Stimulated activated CD8-positive, alpha-beta memory T cell treated with anti-CD3 and anti-CD28 coated beads, Interleukin-12 subunit alpha, Interleukin-12 subunit beta, amount 100 ng/mL, for 24 hours (primary cell): ENCODE results near the gene P2RY11.

ENCODE experiments used
- DNase-seq: peaks from one replicate; pipeline ENCODE4 v3.0.0-alpha.2; 2020; ENCODE audit errors: extremely low read depth

P2RY11 gene

DNA sequence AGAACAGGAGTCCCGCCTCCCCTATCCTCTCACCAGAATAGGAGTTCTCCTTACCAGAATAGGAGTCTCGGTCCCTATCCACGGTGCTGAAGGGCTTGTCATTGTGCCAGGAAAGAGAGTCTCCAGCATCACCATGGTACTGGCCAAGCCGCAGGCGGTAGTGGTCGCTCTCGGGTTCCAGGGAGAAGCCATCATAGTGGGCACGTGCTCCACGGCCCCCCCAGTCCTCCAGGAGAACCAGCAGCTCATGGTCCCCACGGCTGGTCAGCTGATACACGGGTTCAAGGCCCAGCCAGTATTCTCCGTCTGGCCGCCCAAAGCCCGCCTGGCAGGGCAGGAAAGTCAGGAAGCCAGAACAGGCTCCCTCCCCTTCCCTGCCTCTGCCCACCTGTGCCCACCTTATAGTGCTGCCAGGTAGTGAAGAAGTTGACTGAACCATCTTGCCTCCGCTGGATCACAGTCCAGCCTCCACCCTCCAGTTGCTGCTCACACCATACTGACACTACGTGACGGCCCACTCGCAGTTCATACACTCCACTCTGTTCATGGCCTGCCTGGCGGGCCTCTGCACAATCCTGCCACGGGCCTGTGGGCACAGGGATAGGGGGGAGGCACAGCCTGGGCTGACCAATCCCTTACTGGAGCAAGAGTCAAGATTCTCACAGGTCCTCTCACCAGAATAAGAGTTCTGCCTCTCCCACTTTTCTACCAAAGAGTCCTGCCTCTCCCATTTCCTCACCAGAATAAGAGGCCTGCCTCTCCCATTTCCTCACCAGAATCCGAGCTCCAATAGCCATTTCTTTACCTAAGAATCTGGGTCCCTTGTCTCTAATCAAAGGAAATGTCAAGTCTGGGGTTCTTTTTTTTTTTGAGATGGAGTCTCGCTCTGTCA, 18.0 kb upstream of the P2RY11 start:
- no peak for DNase-seq

DNA sequence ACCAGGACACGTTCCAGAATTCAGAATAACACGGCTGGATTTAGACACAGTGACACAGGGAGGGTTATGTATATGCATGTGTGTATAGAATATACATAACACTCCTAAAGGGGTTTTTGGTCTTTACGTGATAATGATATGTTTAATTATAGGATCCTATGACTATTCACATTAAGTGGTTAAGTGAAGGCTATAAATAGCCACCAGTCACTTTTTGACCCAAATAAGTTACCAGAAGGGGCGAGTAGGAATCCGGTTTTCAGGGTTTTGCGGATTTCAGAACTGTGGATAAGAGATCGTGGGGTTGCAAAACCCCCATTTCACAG, 15.9 kb upstream of the P2RY11 start:
- no peak for DNase-seq

DNA sequence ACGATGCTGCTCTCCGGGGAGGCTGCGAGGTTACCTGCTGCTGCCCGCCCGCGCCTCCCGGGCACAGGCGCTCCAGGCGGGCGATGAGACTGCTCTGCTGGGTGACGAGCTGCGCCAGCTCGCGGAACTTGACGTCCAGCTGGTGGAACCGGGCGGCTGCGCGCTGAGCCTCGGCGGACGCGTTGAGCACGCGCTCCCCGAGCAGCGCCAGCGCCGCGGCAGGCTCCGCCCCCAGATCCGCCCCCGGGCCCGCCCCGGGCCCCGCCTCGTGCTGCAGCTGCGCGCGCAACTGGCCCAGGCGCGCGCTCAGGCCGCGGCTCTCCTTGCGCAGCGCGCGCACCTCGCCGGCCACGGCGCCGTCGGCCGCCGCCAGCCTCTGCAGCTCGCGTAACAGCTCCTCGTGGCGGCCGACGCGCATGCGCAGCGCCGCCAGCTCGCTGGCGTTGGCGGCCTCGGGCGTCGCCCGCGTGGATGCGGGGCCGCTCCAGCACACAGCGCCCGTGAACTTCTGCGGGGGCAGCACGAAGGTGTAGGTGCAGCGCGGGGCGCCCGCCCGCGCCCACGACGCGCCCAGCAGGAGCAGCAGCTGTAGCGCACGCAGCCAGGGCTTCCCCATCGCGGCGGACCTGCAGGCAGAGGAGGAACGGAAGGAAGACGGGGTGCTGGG, 15.4 kb upstream of the P2RY11 start:
- peak; percentile 69 for DNase-seq

DNA sequence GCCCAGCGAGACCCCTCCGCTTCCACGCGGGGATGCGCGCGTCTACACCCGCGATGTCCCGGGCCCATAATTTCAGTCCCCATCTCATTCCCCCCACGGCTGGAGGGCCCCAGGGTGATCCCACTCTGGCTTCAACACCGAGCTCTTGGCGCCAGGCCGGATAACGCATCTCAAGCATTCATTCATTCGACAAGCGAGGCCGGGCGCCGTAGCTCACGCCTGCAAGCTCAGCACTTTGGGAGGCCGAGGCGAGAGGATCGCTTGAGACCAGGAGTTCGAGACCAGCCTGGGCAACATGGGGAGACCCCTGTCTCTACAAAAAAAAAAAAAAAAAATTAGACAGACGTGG, 14.9 kb upstream of the P2RY11 start:
- DNase-seq = no peak

DNA sequence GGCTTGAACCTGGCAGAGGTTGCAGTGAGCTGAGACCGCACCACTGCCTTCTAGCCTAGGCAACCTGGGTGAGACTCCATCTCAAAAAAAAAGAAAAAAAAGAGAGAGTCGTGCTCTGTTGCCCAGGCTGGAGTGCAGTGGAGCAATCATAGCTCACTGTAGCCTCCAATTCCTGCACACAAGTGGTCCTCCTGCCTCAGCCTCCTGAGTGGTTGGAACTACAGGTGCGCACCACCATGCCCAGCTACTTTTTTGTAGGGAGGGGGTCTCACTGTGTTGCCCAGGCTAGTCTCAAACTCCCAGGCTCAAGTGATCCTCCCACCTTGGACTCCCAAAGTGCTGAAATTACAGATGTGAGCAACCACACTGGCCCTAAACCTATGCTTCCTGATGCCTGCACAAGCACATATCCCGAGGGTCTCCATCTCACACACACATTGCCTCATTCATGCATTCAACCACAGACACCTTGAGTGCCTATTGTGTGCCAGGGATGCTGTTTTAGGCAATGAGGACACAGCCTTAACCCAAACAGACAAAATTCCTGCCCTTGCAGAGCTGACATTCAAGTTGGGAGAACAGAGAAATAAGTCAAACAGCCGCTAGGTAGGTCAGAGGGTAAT, 11.2 kb upstream of the P2RY11 start:
- no peak for DNase-seq

DNA sequence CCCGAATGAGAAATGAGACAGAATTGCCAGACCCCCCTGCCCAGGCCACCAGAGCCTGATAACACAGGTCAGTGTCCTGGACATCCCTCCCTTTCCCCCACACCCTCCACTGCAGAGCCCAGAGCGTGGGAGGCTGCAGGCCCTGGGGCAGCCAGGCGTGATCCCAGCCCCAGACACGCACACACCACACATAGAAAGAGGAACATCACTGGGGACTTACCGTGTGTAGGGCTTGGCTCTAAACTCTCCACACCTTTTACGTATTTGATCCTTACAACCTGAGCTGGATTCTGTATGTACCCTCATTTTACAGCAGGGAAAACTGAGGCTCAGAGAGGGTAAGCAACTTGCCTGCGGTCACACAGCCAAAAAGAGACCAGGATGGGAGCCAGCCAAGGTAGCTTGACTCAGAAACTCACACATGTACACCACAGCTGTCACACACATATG, 8.7 kb upstream of the P2RY11 start:
- DNase-seq = no peak

DNA sequence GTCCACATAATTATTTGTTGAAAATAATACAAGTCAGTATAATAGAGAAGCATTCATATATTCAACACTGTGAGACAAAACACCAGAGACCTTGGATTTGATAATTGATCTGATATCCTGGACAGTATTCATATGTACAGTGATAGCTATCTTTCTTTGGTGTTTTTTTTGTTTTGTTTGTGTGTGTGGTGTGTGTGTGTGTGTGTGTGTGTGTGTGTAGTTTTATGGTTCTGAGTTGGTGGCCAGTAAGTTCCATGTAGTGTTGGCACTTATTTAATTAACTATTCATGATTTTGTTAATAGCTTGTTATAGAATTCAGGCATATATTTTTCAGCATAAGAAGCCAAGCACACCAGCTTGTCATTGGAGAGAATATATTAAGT, 7.4 kb upstream of the P2RY11 start:
- no peak for DNase-seq

DNA sequence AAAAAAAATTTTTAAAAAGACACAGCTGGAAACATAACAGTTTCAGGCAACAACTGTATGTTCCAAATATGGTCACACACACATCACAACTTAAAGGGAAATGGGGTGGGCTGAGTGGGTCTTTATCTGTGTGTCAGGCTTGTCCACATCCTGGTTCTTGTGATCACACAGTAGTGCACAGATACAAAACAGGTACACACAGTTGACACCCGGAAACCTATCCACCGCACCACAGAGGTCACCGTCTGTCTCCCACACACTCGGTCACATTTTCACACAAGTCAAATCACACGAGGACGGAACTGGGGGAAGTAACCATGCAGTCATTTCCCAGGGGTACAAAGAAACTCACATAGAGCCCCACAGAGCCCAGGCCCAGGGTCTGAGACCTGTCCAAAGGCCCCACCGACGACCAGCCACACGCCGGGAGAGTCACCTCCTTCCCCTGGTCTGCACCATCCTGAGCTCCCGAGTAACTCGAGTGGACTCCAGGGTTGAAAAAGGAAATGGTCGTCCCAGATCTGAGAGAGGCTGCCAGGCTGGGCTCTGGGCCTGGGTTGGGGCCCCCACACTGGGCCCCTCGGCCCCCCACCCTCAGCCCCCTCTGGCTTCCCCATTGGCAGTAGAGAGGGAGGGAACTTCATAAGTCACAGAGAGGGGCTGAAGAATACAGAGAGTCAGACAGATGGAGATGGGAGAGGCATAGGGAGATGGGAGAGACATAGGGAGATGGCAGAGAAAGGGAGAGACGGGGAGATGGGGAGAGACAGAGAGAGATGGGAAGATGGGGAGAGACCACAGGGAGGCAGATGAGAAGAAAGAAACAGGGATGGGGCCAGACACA, 6.6 kb upstream of the P2RY11 start:
- no peak for DNase-seq

DNA sequence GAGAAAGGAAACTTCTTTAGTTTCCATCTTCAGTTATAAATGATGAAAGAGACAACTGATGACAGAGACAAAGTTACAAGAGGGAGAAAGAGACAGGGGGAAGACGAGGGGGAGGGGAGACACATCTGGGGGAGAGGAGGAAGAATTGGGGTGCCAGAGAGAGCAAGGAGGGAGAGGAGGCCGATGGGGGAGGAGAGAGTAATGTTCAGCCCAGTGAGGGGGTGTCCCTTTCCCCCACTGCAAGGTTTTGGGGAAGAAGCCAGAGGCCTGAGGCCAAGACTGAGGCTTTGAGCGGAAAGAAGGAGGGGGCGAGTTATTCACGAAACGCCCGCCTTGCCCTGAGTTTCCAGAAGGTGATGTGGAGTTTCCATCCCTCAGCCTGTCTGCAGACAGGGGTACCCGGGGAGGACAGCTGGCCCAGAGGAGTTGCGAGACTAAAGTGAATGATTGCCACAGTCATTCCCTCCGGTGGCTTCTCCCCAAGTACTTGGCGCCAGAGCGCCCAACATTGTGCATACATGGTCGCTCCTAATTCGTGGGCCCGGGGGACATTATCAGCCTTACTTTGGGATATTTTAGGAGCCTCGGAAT, 5.9 kb upstream of the P2RY11 start:
- no peak for DNase-seq

DNA sequence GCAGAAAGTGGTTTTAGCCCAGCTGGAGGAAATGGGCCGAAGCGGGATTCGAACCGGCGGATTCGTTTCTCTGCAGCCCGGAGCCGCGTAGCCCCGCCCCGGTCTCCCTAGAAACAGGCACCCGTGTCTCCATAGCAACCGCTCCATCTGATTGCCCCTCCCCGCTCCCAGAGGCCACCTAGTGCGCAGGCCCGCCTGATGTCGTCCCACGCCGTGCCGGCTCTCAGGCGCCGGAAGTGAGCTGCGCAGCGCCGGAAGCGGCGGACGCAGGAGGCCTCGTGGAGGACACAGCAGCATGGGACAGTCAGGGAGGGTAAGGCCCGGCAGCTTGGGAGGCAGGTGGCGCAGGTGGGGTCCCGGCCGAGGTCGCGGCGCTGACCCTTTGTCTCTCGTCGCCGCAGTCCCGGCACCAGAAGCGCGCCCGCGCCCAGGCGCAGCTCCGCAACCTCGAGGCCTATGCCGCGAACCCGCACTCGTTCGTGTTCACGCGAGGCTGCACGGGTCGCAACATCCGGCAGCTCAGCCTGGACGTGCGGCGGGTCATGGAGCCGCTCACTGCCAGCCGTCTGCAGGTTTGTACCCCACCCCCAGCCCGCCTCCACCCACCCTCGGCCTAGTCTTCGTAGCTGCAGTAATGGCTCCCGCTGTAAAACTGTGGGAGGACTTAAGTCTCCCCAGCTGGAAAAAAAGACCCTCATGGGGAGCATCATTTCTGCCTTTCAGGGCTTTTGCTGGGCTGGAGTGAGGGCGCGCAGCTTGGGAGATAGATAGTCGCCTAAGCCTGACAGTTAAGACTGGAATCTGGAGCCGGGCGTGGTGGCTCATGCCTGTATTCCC, 5.2 kb upstream of the P2RY11 start, which contains the start of gene PPAN:
Gene PPAN (plus strand): TSS at position 263 of the 837 bp plus-strand sequence. CDS start 33 bp downstream, at position 296.
- peak; percentile 88 for DNase-seq

DNA sequence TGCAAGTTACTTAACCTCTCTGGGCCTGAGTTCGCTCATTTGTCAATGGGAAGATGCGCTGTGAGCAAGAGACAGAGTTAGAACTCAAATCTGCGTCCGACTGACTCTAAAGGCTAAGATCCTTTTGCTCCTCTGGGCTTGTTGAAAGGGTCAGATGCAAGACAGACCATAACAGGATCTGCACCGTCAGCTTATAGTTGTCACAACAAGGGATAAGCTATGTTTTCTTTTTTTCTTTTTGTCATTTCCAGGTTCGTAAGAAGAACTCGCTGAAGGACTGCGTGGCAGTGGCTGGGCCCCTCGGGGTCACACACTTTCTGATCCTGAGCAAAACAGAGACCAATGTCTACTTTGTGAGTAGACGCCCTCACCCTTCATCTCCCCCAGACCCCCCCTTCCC, 4.2 kb upstream of the P2RY11 start:
- DNase-seq = no peak

DNA sequence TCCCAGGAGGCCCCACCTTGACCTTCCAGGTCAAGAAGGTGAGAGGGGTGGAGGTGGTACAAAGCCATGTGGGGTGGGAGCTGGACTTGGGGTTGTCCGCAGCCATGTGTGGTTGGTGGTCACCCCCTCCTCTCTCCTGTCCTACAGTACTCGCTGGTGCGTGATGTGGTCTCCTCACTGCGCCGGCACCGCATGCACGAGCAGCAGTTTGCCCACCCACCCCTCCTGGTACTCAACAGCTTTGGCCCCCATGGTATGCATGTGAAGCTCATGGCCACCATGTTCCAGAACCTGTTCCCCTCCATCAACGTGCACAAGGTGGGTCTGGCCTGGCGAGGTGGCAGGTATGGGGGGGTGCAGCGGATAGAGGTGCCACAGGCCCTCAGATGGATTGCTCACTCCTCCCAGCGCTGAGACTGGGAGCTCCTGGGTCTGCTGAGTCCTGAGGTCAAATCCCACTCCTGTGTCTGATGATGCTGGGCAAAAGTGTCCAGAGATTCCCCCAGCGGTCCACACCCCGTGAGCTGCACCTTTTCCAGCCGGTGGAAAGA, 3.6 kb upstream of the P2RY11 start:
- DNase-seq = no peak

DNA sequence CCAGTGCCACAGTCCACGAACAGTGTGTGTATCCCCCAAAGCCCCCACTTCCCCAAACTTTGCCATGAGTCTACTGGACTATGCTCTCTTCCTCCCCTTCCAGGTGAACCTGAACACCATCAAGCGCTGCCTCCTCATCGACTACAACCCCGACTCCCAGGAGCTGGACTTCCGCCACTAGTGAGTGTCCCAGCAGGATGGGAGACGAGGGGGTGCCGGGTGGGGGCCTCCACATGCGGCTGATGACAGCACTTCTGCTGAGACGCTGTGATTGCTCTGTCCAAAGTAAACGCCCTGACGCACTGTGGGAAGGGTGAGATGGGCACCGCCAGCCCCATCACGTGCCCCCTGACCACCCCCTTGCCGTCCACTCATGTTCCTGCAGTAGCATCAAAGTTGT, 2.0 kb upstream of the P2RY11 start:
- DNase-seq = no peak

DNA sequence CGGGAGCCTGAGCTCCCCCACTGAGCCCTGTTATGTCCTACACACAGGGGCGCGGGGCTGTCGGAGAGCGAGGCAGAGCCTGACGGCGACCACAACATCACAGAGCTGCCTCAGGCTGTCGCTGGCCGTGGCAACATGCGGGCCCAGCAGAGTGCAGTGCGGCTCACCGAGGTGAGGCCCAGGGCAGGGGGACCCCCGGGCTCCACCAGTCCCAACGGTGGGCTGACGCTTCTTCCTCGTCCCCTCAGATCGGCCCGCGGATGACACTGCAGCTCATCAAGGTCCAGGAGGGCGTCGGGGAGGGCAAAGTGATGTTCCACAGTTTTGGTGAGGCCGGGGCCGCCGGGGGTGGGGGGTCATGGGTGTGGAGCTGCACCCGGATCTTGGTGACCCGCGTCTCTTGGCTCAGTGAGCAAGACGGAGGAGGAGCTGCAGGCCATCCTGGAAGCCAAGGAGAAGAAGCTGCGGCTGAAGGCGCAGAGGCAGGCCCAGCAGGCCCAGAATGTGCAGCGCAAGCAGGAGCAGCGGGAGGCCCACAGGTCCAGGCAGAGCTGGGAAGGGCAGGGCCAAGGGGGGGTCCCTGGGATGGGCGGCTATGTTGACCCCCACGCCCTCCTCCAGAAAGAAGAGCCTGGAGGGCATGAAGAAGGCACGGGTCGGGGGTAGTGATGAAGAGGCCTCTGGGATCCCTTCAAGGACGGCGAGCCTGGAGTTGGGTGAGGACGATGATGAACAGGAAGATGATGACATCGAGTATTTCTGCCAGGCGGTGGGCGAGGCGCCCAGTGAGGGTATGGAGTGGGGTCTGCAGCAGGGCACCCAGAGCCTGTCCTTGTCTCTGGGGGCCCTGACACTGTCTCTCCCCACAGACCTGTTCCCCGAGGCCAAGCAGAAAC, 1.2 kb upstream of the P2RY11 start:
- no peak for DNase-seq

DNA sequence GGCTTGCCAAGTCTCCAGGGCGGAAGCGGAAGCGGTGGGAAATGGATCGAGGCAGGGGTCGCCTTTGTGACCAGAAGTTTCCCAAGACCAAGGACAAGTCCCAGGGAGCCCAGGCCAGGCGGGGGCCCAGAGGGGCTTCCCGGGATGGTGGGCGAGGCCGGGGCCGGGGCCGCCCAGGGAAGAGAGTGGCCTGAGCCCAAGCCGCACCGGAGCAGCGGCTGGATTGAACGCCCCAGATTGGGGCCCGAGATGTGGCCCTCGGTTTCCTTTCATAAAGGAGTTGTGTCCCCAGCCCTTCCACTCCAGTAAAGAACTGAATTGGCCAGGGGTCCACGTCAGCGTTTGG, 548 bp upstream of the P2RY11 start:
- DNase-seq = no peak

DNA sequence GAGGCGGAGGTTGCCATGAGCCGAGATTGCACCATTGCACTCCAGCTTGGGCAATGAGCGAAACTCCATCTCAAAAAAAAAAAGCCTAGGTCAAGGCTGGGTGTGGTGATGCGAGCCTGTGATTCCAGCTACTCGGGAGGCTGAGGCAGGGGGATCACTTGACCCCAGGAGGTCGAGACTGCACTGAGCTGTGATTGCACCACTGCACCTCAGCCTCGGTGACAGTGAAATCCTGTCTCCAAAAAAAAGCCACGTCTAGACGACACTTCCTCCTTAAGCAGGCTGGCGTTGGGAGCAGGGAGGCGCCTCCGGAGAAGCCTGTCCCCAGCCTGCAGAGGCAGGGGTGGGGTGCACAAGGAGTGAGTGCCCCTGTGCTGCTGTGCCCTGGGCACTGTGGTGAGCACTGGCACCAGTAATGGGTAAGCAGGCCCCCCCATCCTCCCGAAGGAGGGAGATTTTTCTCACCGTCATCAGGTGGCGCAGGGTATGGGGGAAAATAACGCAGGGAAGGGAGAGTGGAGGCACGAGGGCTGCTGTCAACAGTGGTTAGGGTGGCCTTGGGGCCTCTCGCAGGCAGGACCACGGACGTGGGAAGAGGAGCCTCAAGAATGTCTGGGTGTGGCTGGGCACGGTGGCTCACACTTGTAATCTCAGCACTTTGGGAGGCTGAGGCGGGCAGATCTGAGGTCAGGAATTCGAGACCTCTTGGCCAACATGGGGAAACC, 706 bp downstream of the P2RY11 start:
- no peak for DNase-seq

DNA sequence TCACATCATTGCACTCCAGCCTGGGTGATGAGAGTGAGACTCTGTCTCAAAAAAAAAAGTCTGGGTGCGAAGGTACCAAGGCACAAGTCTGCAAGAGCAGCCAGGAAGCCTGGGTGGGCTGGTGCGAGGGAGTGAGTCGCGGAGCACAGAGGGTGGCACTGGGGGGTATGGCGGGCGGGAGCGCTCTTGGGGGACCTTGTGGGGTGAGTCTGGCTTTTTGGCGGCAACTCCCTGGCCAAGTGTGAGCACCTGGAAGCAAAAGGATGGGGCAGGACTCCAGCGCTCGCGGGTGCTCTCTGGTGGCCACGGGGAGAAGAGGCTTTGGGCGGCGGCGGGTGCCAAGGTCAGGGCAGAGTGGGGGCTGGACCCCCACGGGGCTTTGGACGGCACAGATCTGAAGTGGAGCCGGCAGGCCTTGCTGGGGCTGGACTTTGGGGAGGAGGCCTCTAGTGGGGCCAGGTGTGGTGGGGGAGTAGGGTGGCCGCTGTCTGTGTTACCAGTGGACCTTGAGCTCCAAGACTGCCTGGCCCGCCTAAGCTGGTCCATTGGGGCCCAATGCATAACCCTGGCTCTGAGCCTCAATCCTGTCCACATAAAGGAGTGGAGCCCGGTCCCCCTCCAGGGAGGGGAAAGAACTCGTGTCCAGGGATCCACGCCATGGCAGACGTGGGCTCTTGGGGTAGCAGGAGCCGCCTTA, 1.6 kb downstream of the P2RY11 start:
- no peak for DNase-seq

DNA sequence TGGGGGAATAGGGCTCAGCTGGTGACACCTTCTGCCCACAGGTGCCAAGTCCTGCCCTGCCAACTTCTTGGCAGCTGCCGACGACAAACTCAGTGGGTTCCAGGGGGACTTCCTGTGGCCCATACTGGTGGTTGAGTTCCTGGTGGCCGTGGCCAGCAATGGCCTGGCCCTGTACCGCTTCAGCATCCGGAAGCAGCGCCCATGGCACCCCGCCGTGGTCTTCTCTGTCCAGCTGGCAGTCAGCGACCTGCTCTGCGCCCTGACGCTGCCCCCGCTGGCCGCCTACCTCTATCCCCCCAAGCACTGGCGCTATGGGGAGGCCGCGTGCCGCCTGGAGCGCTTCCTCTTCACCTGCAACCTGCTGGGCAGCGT, 2.1 kb downstream of the P2RY11 start:
- no peak for DNase-seq
